GM18867 (cell line): ENCODE results near the gene ACTR1B.
"Not testable (repeated sequence)": the region's sequence is repeated elsewhere in the genome, so short reads cannot be mapped to it uniquely, and the experiment has no call there.

ENCODE experiments used
- ATAC-seq: cut with Tn5 transposase; IDR thresholded peaks from one replicate; pipeline ENCODE4 v1.9.1; 2021; ENCODE audit warnings: mild to moderate bottlenecking, moderate library complexity; ENCODE audit not compliant: unreplicated experiment

The ACTR1B gene

GRCh38 chr2:97691166-97691565 is 27.3 kb upstream of the ACTR1B start:
- no peak for ATAC-seq

GRCh38 chr2:97688062-97688827 is 24.4 kb upstream of the ACTR1B start:
- peak; percentile 72 for ATAC-seq

GRCh38 chr2:97687235-97687634 is 23.4 kb upstream of the ACTR1B start:
- ATAC-seq: not testable (repeated sequence)

GRCh38 chr2:97678298-97678697 is 14.5 kb upstream of the ACTR1B start:
- ATAC-seq: no peak

GRCh38 chr2:97677480-97677879 is 13.6 kb upstream of the ACTR1B start:
- ATAC-seq: no peak

GRCh38 chr2:97676620-97677019 is 12.8 kb upstream of the ACTR1B start:
- no peak for ATAC-seq

GRCh38 chr2:97675430-97676113 is 11.7 kb upstream of the ACTR1B start:
- ATAC-seq: no peak

GRCh38 chr2:97673915-97674283 is 10.1 kb upstream of the ACTR1B start:
- no peak for ATAC-seq

GRCh38 chr2:97673182-97673914 is 9.5 kb upstream of the ACTR1B start:
- ATAC-seq: no peak

GRCh38 chr2:97672606-97673140 is 8.8 kb upstream of the ACTR1B start:
- not testable (repeated sequence) for ATAC-seq

GRCh38 chr2:97671526-97671925 is 7.7 kb upstream of the ACTR1B start:
- ATAC-seq: no peak

- ATAC-seq: no peak
Measured at GRCh38 chr2:97670471-97670870, 6.6 kb upstream of the ACTR1B start.

GRCh38 chr2:97669448-97669847 is 5.6 kb upstream of the ACTR1B start, which contains the start of gene C2orf92:
C2orf92 (plus strand) TSS chr2:97669713; CDS start chr2:97669789, 76 bp downstream.
- ATAC-seq: peak; percentile 49

- no peak for ATAC-seq
Measured at GRCh38 chr2:97664636-97664970, 759 bp upstream of the ACTR1B start.

GRCh38 chr2:97663626-97663961 is 250 bp downstream of the ACTR1B start:
- no peak for ATAC-seq

- ATAC-seq: peak; percentile 43
Measured at GRCh38 chr2:97662895-97663625, 784 bp downstream of the ACTR1B start.

GRCh38 chr2:97662386-97662894 is 1.4 kb downstream of the ACTR1B start:
- ATAC-seq: peak; percentile 18

GRCh38 chr2:97661927-97662326 is 1.9 kb downstream of the ACTR1B start:
- ATAC-seq: no peak

GRCh38 chr2:97660775-97661389 is 3.0 kb downstream of the ACTR1B start:
- ATAC-seq: no peak

GRCh38 chr2:97660044-97660774 is 3.6 kb downstream of the ACTR1B start:
- no peak for ATAC-seq
